GM12878 (cell line): ENCODE data around the gene PAXX. TPM values are rescaled to one million over a fixed set of nuclear protein-coding genes. Genes with fewer than 3 reads are reported as not detected.

Experiments used
- ATAC-seq: fragments of 200-7000 bp; cut with Tn5 transposase; 3 replicates; pipeline ENCODE4 v1.9.1; 2020; ENCODE audit warnings: mild to moderate bottlenecking, moderate library complexity
- BruUV-seq: library from RNA; stranded (reverse); fragments of 400-500 nt; replicated peaks from 2 replicates; lab custom pipeline; 2021; lab: Mats Ljungman, UMichigan
- CTCF ChIA-PET: fragments of 300-600 bp; sonication (Branson Sonifier 250); formaldehyde crosslinking; extraction: SDS; loops from one replicate; lab custom pipeline; 2021; ENCODE audit warnings: inconsistent platforms; lab: Yijun Ruan, JAX
- POLR2A ChIA-PET: fragments of 350-600 bp; formaldehyde crosslinking; extraction: SDS; loops from one replicate; lab custom pipeline; 2021; ENCODE audit warnings: inconsistent platforms; lab: Charles Lee
- RAD21 ChIA-PET: fragments of 300-600 bp; sonication (Branson Sonifier 250); formaldehyde crosslinking; loops from one replicate; lab custom pipeline; 2023; ENCODE audit warnings: antibody characterized with exemption; ENCODE audit not compliant: unreplicated experiment; lab: Charles Lee
- SMC1A ChIA-PET: fragments of 300-600 bp; sonication (Branson Sonifier 250); formaldehyde crosslinking; loops from one replicate; lab custom pipeline; 2023; ENCODE audit not compliant: unreplicated experiment, uncharacterized antibody; lab: Charles Lee
- DNase-seq: peaks from one replicate; pipeline ENCODE4 v3.0.0-alpha.2; 2011; ENCODE audit warnings: low read depth, low spot score
- FAIRE-seq: peaks from 3 replicates; lab custom pipeline; 2011; peaks lifted over from hg19 to GRCh38; lab: Jason Lieb, UNC
- H2AFZ ChIP-seq: 2 replicates; pipeline ENCODE4 v1.6.0; 2011; ENCODE audit warnings: low read depth, low read length, control low read depth; ENCODE audit not compliant: control insufficient read depth
- H3K27ac ChIP-seq: 2 replicates; pipeline ENCODE4 v1.5.1; 2011; ENCODE audit warnings: control low read depth; ENCODE audit not compliant: control insufficient read depth, insufficient read depth
- H3K27me3 ChIP-seq, 2 experiments: replicated peaks in 1 of 2; 2 replicates each; pipeline versions ENCODE4 v1.6.0 to v1.6.1; 2011; ENCODE audit warnings: low read length in 1 of 2; ENCODE audit not compliant: control insufficient read depth in 2 of 2, insufficient read depth in 2 of 2
- H3K36me3 ChIP-seq, 2 experiments: 2 replicates each; pipeline ENCODE4 v1.5.1; 2011; ENCODE audit warnings: low read length in 1 of 2; ENCODE audit not compliant: control insufficient read depth in 2 of 2, insufficient read depth in 2 of 2
- H3K4me1 ChIP-seq: 2 replicates; pipeline ENCODE4 v1.6.1; 2011; ENCODE audit warnings: mild to moderate bottlenecking, low read length, moderate library complexity, mixed read lengths; ENCODE audit not compliant: control insufficient read depth, insufficient read depth
- H3K4me2 ChIP-seq: 2 replicates; pipeline ENCODE4 v1.6.0; 2011; ENCODE audit warnings: control low read depth; ENCODE audit not compliant: control insufficient read depth, insufficient read depth
- H3K4me3 ChIP-seq: fragments of 200-600 bp; sonication (generic); 2 replicates; pipeline ENCODE4 v1.5.1; 2016
- H3K79me2 ChIP-seq: 2 replicates; pipeline ENCODE4 v1.6.0; 2011; ENCODE audit warnings: low read length; ENCODE audit not compliant: control insufficient read depth, insufficient read depth
- H3K9ac ChIP-seq: 2 replicates; pipeline ENCODE4 v1.8.0; 2011; ENCODE audit warnings: low read length, control low read depth, mixed read lengths; ENCODE audit not compliant: control insufficient read depth, insufficient read depth
- H3K9me3 ChIP-seq: replicated peaks from 3 replicates; pipeline ENCODE4 v1.5.1; 2011; ENCODE audit warnings: mild to moderate bottlenecking, low read length; ENCODE audit not compliant: control insufficient read depth, insufficient read depth
- H4K20me1 ChIP-seq: 2 replicates; pipeline ENCODE4 v1.6.0; 2011; ENCODE audit not compliant: control insufficient read depth, insufficient read depth
- ASH2L ChIP-seq: fragments of 300-600, 200-600 bp; sonication (generic); IDR thresholded peaks from 2 replicates; pipeline ENCODE4 v1.6.1; 2017; ENCODE audit warnings: low read depth, mild to moderate bottlenecking, borderline replicate concordance
- BACH1 ChIP-seq: fragments of 450-650 bp; IDR thresholded peaks from 2 replicates; pipeline ENCODE4 v1.6.1; 2017; ENCODE audit warnings: mild to moderate bottlenecking, borderline replicate concordance
- CBX5 ChIP-seq: sonication (generic); IDR thresholded peaks from 2 replicates; pipeline ENCODE4 v1.6.1; 2016; ENCODE audit warnings: low read depth, moderate library complexity, mild to moderate bottlenecking, inconsistent platforms
- CHD1 ChIP-seq: IDR thresholded peaks from 2 replicates; pipeline ENCODE4 v1.6.1; 2012; ENCODE audit warnings: low read depth, low read length, improper control_type of control experiment
- CHD2 ChIP-seq: IDR thresholded peaks from 2 replicates; pipeline ENCODE4 v1.6.1; 2011; ENCODE audit warnings: low read depth, low read length, improper control_type of control experiment, borderline replicate concordance
- FOS ChIP-seq: IDR thresholded peaks from 3 replicates; pipeline ENCODE4 v1.6.1; 2011; ENCODE audit warnings: borderline replicate concordance; ENCODE audit not compliant: insufficient read length; ENCODE audit errors: extremely low read depth
- IKZF1 ChIP-seq: fragments of 450-650 bp; conservative IDR thresholded peaks from 2 replicates; pipeline ENCODE4 v1.6.1; 2017; ENCODE audit warnings: antibody characterized with exemption, mild to moderate bottlenecking
- NFYB ChIP-seq: IDR thresholded peaks from 2 replicates; pipeline ENCODE4 v1.6.1; 2011; ENCODE audit warnings: low read depth, mild to moderate bottlenecking, low read length, improper control_type of control experiment, moderate library complexity; ENCODE audit not compliant: insufficient read depth
- RAD21 ChIP-seq: IDR thresholded peaks from 2 replicates; pipeline ENCODE4 v1.6.1; 2011; ENCODE audit warnings: mild to moderate bottlenecking, low read depth, low read length, moderate library complexity; ENCODE audit not compliant: insufficient read depth
- RFX5 ChIP-seq: IDR thresholded peaks from 2 replicates; pipeline ENCODE4 v1.6.1; 2011; ENCODE audit warnings: low read depth, low read length, improper control_type of control experiment
- SIX5 ChIP-seq: IDR thresholded peaks from 2 replicates; pipeline ENCODE4 v1.6.1; 2011; ENCODE audit warnings: mild to moderate bottlenecking, low read depth, low read length, moderate library complexity; ENCODE audit not compliant: severe bottlenecking
- STAT3 ChIP-seq: IDR thresholded peaks from 2 replicates; pipeline ENCODE4 v1.6.1; 2011; ENCODE audit warnings: low read depth, low read length, improper control_type of control experiment
- TBL1XR1 ChIP-seq: IDR thresholded peaks from 2 replicates; pipeline ENCODE4 v1.6.1; 2012; ENCODE audit warnings: low read depth, low read length, improper control_type of control experiment
- WRNIP1 ChIP-seq: IDR thresholded peaks from 2 replicates; pipeline ENCODE4 v1.6.1; 2011; ENCODE audit warnings: low read depth, low read length, improper control_type of control experiment, borderline replicate concordance
- ZBTB4 ChIP-seq: fragments of 450-650 bp; formaldehyde crosslinking; IDR thresholded peaks from 2 replicates; pipeline ENCODE4 v1.4.0; 2022; ENCODE audit warnings: mild to moderate bottlenecking, moderate library complexity
- ZNF207 ChIP-seq: fragments of 450-650 bp; IDR thresholded peaks from 2 replicates; pipeline ENCODE4 v1.6.1; 2014; ENCODE audit warnings: antibody characterized with exemption, mild to moderate bottlenecking, borderline replicate concordance
- ZNF24 ChIP-seq: fragments of 450-650 bp; IDR thresholded peaks from 2 replicates; pipeline ENCODE4 v1.6.1; 2017; ENCODE audit warnings: antibody characterized with exemption, mild to moderate bottlenecking
- ZNF384 ChIP-seq: IDR thresholded peaks from 2 replicates; pipeline ENCODE4 v1.6.1; 2012; ENCODE audit warnings: low read depth, mild to moderate bottlenecking, low read length, improper control_type of control experiment, borderline replicate concordance
- whole genome bisulfite sequencing: methylation state at CpG from one replicate; pipeline ENCODE4 v1.1.6; 2016; ENCODE audit warnings: low lambda C conversion rate; ENCODE audit not compliant: insufficient replicate concordance, insufficient coverage; ENCODE audit errors: missing lambda C conversion rate; 5-methylcytosine and 5-hydroxymethylcytosine counted together
- in situ Hi-C: fragments of 300-500 bp; cut with MboI; formaldehyde crosslinking; loops from 9 replicates; pipeline ENCODE4 v1.14.3; 2018; ENCODE audit warnings: mixed read lengths
- intact Hi-C: fragments of 100-400 bp; cut with micrococcal nuclease; formaldehyde crosslinking; loops from one replicate; pipeline ENCODE4 v1.14.2; 2022; ENCODE audit not compliant: unreplicated experiment
- polyA plus RNA-seq, 11 experiments: library from polyadenylated mRNA; depleted of rRNA in 4 of 11; unstranded in 6 of 11; stranded (reverse) in 5 of 11; fragments of >200 nt; fragmentation: Nextera tagmentation in 4 of 11; fragmentation: Illumina TruSeq in 1 of 11; extraction: Ambion mirVana in 4 of 11; extraction: Trizol in 1 of 11; gene quantifications; 1 replicate in 1 of 11; 2 replicates in 10 of 11; pipeline versions ENCODE4 v1.2.1 to v1.2.3, GENCODE V29; 2011 to 2016; ENCODE audit warnings: inconsistent platforms in 2 of 11, missing spikeins in 2 of 11, low read depth in 1 of 11
- total RNA-seq, 4 experiments: library from RNA; depleted of rRNA in 3 of 4; stranded (reverse); fragments of >200 nt in 3 of 4; fragmentation: Illumina TruSeq in 1 of 4; extraction: Trizol in 1 of 4; gene quantifications; 2 replicates each; pipeline versions ENCODE4 v1.2.1 to v1.2.3, GENCODE V29; 2013 to 2021
- TF ChIP-seq, protein P1 (sequence below): fragments of 150-350 bp; IDR thresholded peaks from 2 replicates; pipeline ENCODE4 v1.6.1; 2014; ENCODE audit warnings: mild to moderate bottlenecking, low read depth, low read length

Gene PAXX
- total and polyA plus RNA-seq, 10 of the 15 experiments (the other 5 are each of a cell fraction or from before 2014, with no cell fraction given): 0.18 to 60.6 (median 29.5) TPM

DNA sequence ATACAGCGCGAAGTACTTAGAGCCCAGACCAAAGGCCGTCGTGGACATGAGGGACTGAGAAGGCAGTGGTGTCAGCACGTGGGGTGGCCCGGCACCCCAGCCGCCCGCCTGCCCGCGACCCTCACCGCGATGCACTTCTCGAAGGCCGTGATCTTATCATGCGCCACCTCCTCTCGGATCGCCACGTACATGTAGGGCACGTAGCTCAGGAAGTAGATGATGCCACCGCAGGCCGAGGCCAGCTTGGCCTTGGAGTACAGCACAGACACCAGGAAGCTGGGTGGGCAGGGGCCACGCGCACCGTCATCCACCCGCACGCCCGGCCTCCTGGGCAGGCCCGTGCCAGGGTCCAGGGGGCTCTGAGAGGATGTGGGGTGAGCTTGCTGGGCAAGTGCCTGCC lies 24.8 kb downstream of the PAXX start:
- Histone ChIP-seq H3K4me3 (no peak overlapping the region), H3K27ac (no peak overlapping the region), H3K4me1 (no peaks in the 10 kb centered on the region), H3K27me3 (no peaks in the 10 kb centered on the region), H4K20me1 (no peaks in the 10 kb centered on the region), H3K79me2 (no peaks in the 10 kb centered on the region), H2AFZ (no peak overlapping the region), H3K4me2 (no peak overlapping the region), H3K9ac (no peak overlapping the region), H3K36me3 (no peaks in the 10 kb centered on the region), H3K9me3 (no peaks in the 10 kb centered on the region; the same call in 2 of the 3 replicates)
- no TSS peak for BruUV-seq
- in situ Hi-C loops (no loop called here), intact Hi-C loops (no loop called here)
- SMC1A ChIA-PET: no interaction called here
- DNase-seq (no peak), FAIRE-seq (no peak)
- WGBS: 82% methylated on average over 14 of the region's 28 CpGs
- CTCF ChIA-PET: no interaction called here
- TF ChIP-seq SIX5 (no peak), TBL1XR1 (no peak), STAT3 (no peak), BACH1 (no peak), CHD2 (no peak), WRNIP1 (no peak), ZNF24 (no peak), RAD21 (no peak), ASH2L (no peak), IKZF1 (no peak), CBX5 (no peak), FOS (no peak), ZNF384 (no peak), RFX5 (no peak), NFYB (no peak), ZBTB4 (CRISPR knock-in tag) (no peak), ZNF207 (no peak), CHD1 (no peak)
- TF ChIP-seq, protein P1, sequence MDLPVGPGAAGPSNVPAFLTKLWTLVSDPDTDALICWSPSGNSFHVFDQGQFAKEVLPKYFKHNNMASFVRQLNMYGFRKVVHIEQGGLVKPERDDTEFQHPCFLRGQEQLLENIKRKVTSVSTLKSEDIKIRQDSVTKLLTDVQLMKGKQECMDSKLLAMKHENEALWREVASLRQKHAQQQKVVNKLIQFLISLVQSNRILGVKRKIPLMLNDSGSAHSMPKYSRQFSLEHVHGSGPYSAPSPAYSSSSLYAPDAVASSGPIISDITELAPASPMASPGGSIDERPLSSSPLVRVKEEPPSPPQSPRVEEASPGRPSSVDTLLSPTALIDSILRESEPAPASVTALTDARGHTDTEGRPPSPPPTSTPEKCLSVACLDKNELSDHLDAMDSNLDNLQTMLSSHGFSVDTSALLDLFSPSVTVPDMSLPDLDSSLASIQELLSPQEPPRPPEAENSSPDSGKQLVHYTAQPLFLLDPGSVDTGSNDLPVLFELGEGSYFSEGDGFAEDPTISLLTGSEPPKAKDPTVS: no peak
- TF ChIP-seq, all 136 proteins: peak for 0
- ChIA-PET POLR2A (no interaction called here), RAD21 (no interaction called here)
- no peak for ATAC-seq
